Measurements from ENCODE around the gene IGF1R.

The IGF1R gene

DNA sequence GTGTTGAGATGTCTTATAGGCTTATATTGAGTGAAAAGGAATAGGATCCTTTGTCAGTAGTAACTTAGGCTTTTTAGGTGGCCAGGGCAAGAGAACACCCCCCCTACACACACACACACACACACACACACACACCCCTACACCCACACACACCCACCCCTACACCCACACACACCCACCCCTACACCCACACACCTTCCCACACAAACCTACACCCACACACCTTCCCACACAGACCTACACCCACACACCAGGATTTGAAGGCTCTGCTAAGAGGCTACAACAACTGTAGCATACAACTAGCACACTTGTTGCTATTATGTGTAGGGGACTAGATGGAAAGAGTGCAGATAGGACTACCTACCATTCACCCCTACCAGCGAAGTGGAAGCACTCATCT, 186.6 kb downstream of the IGF1R start:
- no peak overlapping the region; the same call in 1 of the 2 replicates for H3K27ac ChIP-seq (replicated peaks)
- no peak for TF ChIP-seq POLR2AphosphoS5 (IDR thresholded peaks at IDR 0.05; ENCODE audit: low read depth)
- TF ChIP-seq, protein P1, sequence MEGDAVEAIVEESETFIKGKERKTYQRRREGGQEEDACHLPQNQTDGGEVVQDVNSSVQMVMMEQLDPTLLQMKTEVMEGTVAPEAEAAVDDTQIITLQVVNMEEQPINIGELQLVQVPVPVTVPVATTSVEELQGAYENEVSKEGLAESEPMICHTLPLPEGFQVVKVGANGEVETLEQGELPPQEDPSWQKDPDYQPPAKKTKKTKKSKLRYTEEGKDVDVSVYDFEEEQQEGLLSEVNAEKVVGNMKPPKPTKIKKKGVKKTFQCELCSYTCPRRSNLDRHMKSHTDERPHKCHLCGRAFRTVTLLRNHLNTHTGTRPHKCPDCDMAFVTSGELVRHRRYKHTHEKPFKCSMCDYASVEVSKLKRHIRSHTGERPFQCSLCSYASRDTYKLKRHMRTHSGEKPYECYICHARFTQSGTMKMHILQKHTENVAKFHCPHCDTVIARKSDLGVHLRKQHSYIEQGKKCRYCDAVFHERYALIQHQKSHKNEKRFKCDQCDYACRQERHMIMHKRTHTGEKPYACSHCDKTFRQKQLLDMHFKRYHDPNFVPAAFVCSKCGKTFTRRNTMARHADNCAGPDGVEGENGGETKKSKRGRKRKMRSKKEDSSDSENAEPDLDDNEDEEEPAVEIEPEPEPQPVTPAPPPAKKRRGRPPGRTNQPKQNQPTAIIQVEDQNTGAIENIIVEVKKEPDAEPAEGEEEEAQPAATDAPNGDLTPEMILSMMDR (IDR thresholded peaks at IDR 0.05; ENCODE audit: insufficient read depth, low read length) = no peak
- TF ChIP-seq SPI1 (IDR thresholded peaks at IDR 0.05; ENCODE audit: borderline replicate concordance, low read depth) = no peak
- TF ChIP-seq GABPA (IDR thresholded peaks at IDR 0.05; ENCODE audit: low read depth) = no peak
- TF ChIP-seq, protein P2, sequence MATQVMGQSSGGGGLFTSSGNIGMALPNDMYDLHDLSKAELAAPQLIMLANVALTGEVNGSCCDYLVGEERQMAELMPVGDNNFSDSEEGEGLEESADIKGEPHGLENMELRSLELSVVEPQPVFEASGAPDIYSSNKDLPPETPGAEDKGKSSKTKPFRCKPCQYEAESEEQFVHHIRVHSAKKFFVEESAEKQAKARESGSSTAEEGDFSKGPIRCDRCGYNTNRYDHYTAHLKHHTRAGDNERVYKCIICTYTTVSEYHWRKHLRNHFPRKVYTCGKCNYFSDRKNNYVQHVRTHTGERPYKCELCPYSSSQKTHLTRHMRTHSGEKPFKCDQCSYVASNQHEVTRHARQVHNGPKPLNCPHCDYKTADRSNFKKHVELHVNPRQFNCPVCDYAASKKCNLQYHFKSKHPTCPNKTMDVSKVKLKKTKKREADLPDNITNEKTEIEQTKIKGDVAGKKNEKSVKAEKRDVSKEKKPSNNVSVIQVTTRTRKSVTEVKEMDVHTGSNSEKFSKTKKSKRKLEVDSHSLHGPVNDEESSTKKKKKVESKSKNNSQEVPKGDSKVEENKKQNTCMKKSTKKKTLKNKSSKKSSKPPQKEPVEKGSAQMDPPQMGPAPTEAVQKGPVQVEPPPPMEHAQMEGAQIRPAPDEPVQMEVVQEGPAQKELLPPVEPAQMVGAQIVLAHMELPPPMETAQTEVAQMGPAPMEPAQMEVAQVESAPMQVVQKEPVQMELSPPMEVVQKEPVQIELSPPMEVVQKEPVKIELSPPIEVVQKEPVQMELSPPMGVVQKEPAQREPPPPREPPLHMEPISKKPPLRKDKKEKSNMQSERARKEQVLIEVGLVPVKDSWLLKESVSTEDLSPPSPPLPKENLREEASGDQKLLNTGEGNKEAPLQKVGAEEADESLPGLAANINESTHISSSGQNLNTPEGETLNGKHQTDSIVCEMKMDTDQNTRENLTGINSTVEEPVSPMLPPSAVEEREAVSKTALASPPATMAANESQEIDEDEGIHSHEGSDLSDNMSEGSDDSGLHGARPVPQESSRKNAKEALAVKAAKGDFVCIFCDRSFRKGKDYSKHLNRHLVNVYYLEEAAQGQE (IDR thresholded peaks at IDR 0.05; ENCODE audit: insufficient replicate concordance, low read depth) = no peak
- H3K27me3 ChIP-seq (ENCODE audit: insufficient read depth, poor library complexity, severe bottlenecking) = no peaks in the 10 kb centered on the region
- no peak overlapping the region for H3K4me3 ChIP-seq (replicated peaks; ENCODE audit: insufficient read depth, low read length)
- DNase-seq (ENCODE audit: low read depth in 1 of 2, low spot score in 1 of 2) = no peak

DNA sequence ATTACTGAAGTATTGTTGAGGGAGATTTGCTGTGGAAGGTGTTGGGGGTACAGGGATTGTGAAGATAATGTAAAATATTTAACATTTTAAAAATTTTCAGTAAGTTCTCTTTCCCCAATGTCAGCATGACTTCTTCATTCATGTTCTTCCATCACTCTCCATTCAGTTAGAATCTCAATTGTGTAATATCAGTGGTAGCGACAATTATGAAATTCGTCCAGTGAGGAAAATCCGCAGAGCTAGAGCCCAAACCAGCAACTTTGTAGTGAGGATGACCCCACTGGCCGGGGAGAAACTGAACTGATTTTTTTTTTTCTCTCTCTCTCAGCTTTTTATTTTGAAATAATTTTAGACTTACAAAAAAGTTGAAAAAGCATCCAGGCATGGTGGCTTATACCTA, 187.5 kb downstream of the IGF1R start:
- peak; percentile 53 to 63 for DNase-seq (ENCODE audit: low read depth in 1 of 2, low spot score in 1 of 2)
- H3K27me3 ChIP-seq (ENCODE audit: insufficient read depth, poor library complexity, severe bottlenecking) = no peaks in the 10 kb centered on the region
- TF ChIP-seq, protein P1 (IDR thresholded peaks at IDR 0.05; ENCODE audit: insufficient read depth, low read length) = no peak
- TF ChIP-seq SPI1 (IDR thresholded peaks at IDR 0.05; ENCODE audit: borderline replicate concordance, low read depth) (no peak), GABPA (IDR thresholded peaks at IDR 0.05; ENCODE audit: low read depth) (no peak), POLR2AphosphoS5 (IDR thresholded peaks at IDR 0.05; ENCODE audit: low read depth) (no peak)
- TF ChIP-seq, protein P2 (IDR thresholded peaks at IDR 0.05; ENCODE audit: insufficient replicate concordance, low read depth) = no peak
- peak overlapping the region; percentile 54 for H3K27ac ChIP-seq (replicated peaks)
- no peak overlapping the region for H3K4me3 ChIP-seq (replicated peaks; ENCODE audit: insufficient read depth, low read length)

DNA sequence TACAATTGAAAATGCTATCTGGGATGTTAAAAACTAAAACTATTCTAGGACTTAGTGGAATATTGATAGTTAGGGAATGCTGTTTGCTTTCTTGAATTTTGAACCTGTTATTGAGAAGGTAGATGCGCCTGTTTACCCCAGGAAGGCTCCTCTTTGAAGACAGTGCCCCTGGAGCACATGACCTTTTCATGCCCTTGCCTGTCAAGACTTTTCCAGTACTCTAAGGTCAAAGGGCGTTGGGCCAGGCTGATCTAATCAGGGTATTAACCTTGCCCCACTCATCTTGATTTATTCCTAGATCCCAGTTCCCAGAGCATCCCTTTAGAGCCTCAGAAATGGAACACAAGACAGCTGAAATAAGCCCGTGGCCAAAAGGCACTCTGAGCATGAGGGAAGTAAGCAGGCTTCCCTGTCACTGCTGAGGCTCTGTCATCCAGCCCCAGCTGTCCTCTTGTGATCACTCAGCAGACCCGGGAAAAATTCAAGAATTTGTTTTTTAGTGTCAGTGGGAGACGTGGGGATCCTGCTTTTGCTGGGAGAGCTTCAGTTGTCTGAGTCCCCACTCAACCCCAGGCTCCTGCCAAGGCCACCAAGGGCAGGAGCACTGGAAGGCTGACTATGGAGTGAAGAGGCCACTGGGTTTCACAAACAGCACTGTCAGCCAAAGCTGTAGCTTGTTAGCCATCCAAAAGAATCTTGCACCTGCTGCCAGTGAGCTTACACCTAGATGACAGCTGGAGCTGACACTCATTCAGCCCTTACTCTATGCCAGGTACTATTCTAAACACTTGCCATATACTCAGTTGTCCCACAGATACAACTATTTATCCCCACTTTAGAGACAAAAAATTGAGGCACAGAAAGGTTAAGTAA, 190.3 kb downstream of the IGF1R start:
- no peak overlapping the region for H3K4me3 ChIP-seq (replicated peaks; ENCODE audit: insufficient read depth, low read length)
- TF ChIP-seq POLR2AphosphoS5 (IDR thresholded peaks at IDR 0.05; ENCODE audit: low read depth) = no peak
- TF ChIP-seq, protein P1 (IDR thresholded peaks at IDR 0.05; ENCODE audit: insufficient read depth, low read length) = no peak
- TF ChIP-seq SPI1 (IDR thresholded peaks at IDR 0.05; ENCODE audit: borderline replicate concordance, low read depth) = no peak
- TF ChIP-seq, protein P2 (IDR thresholded peaks at IDR 0.05; ENCODE audit: insufficient replicate concordance, low read depth) = no peak
- no peak for TF ChIP-seq GABPA (IDR thresholded peaks at IDR 0.05; ENCODE audit: low read depth)
- H3K27me3 ChIP-seq (ENCODE audit: insufficient read depth, poor library complexity, severe bottlenecking) = no peaks in the 10 kb centered on the region
- no peak overlapping the region for H3K27ac ChIP-seq (replicated peaks)
- DNase-seq (ENCODE audit: low read depth in 1 of 2, low spot score in 1 of 2) = no peak
